Endodermal cell (in vitro differentiated cells): Measurements from ENCODE around the gene FAM107B. TPM values are rescaled to one million over a fixed set of nuclear protein-coding genes. Genes with fewer than 3 reads are reported as not detected.
A peak's percentile ranks its signal among the peaks of the same experiment; 100 is the strongest.

Experiments
- DNase-seq: peaks from one replicate; pipeline ENCODE4 v3.0.0-alpha.2; 2017
- H3K27ac ChIP-seq: 2 replicates; pipeline ENCODE4 v1.5.1; 2013; ENCODE audit warnings: mild to moderate bottlenecking, low read depth, low read length, moderate library complexity
- H3K27me3 ChIP-seq: 2 replicates; pipeline ENCODE4 v1.6.1; 2013; ENCODE audit warnings: mild to moderate bottlenecking, low read length, moderate library complexity; ENCODE audit not compliant: insufficient read depth, control insufficient read depth, poor library complexity, severe bottlenecking
- H3K36me3 ChIP-seq: 2 replicates; pipeline ENCODE4 v1.7.0; 2013; ENCODE audit warnings: mild to moderate bottlenecking, low read length, moderate library complexity; ENCODE audit not compliant: control insufficient read depth, insufficient read depth
- H3K4me1 ChIP-seq: one replicate; pipeline ENCODE4 v1.7.0; 2013; ENCODE audit warnings: low read length; ENCODE audit not compliant: control insufficient read depth, insufficient read depth
- H3K4me3 ChIP-seq: 2 replicates; pipeline ENCODE4 v1.5.1; 2013; ENCODE audit warnings: mild to moderate bottlenecking, low read length, moderate library complexity
- H3K9ac ChIP-seq: 2 replicates; pipeline ENCODE4 v1.6.1; 2013; ENCODE audit warnings: mild to moderate bottlenecking, low read length, moderate library complexity; ENCODE audit not compliant: poor library complexity, severe bottlenecking; ENCODE audit errors: extremely low read depth
- H3K9me3 ChIP-seq: 2 replicates; pipeline ENCODE4 v1.6.1; 2013; ENCODE audit warnings: mild to moderate bottlenecking, low read length, moderate library complexity; ENCODE audit not compliant: control insufficient read depth
- H3K27ac Mint-ChIP-seq: 2 replicates; pipeline ENCODE4 v1.8.0; 2020; ENCODE audit warnings: mixed read lengths
- H3K27me3 Mint-ChIP-seq: 2 replicates; pipeline ENCODE4 v1.8.0; 2021; ENCODE audit warnings: mild to moderate bottlenecking, mixed read lengths; ENCODE audit not compliant: insufficient read depth
- H3K36me3 Mint-ChIP-seq: 2 replicates; pipeline ENCODE4 v1.8.0; 2020; ENCODE audit warnings: low read depth, mixed read lengths
- H3K4me1 Mint-ChIP-seq: 2 replicates; pipeline ENCODE4 v1.8.0; 2020; ENCODE audit warnings: mixed read lengths
- H3K4me3 Mint-ChIP-seq: 2 replicates; pipeline ENCODE4 v1.8.0; 2020; ENCODE audit warnings: mild to moderate bottlenecking, moderate library complexity, mixed read lengths
- H3K9me3 Mint-ChIP-seq: 2 replicates; pipeline ENCODE4 v1.8.0; 2020; ENCODE audit warnings: mild to moderate bottlenecking, mixed read lengths
- CTCF ChIP-seq: fragments of 200-600 bp; sonication (generic); conservative IDR thresholded peaks from 2 replicates; pipeline ENCODE4 v1.5.0; 2021; ENCODE audit warnings: antibody characterized with exemption, mild to moderate bottlenecking
- WGBS, 2 experiments: methylation state at CpG; one replicate each; pipeline versions ENCODE4 v1.1.5 to v1.1.7; 2013; ENCODE audit warnings: missing lambda C conversion rate in 2 of 2, mixed read lengths in 1 of 2; ENCODE audit not compliant: insufficient coverage in 1 of 2, insufficient read length in 1 of 2; 5-methylcytosine and 5-hydroxymethylcytosine counted together
- long read RNA-seq, 4 experiments: library from polyadenylated mRNA in 2 of 4; library from RNA in 1 of 4; library from capped mRNA in 1 of 4; stranded (forward) in 3 of 4; unstranded in 1 of 4; transcript quantifications; one replicate each; pipeline ENCODE4 v2.0.0, GENCODE V29; 2020 to 2021; ENCODE audit warnings: inconsistent platforms in 1 of 4
- polyA plus RNA-seq, 2 experiments: library from polyadenylated mRNA; stranded (reverse); fragments of 50-300 nt; gene quantifications; one replicate each; pipeline ENCODE4 v1.2.3, GENCODE V29; 2013
- total RNA-seq, 2 donors: library from RNA; stranded (reverse); fragmentation: NEBNext Ultra II Directional in 1 of 2; extraction: Animal tissue kit (Norgen Biotek cat#: 25700) in 1 of 2; gene quantifications; 2 replicates in 1 of 2; 3 replicates in 1 of 2; pipeline ENCODE4 v1.2.1, GENCODE V29; 2021

FAM107B gene
- total RNA-seq, result 10 to 100 TPM; 16.0 to 24.0 TPM
- 42.1 TPM for polyA plus RNA-seq (2013, experiment 1 of 2)
- polyA plus RNA-seq (2013, experiment 2 of 2), result 38.6 TPM
- long read RNA-seq, experiment 1, transcript FAM107B-211 (4 exons, 2,633 nt), result major isoform, 5 of 12 reads
- long read RNA-seq, experiment 1, partial matches to known transcripts, result 1 of 12 reads
- long read RNA-seq, experiment 1, other reads (novel, unspliced or antisense), result 3 of 12 reads
- long read RNA-seq, experiment 2, transcript FAM107B-205 (5 exons, 2,374 nt), result minor isoform, 5 of 41 reads
- long read RNA-seq, experiment 2, transcript FAM107B-211 (4 exons, 2,633 nt), result major isoform, 25 of 41 reads
- long read RNA-seq, experiment 2, partial matches to known transcripts, result 2 of 41 reads
- long read RNA-seq, experiment 2, other reads (novel, unspliced or antisense), result 8 of 41 reads
- long read RNA-seq, experiment 3, transcript FAM107B-211 (4 exons, 2,633 nt), result major isoform, 12 of 25 reads
- long read RNA-seq, experiment 3, partial matches to known transcripts, result 0 of 25 reads
- long read RNA-seq, experiment 3, other reads (novel, unspliced or antisense), result 9 of 25 reads
- long read RNA-seq, experiment 4, partial matches to known transcripts, result 0 of 2 reads
- long read RNA-seq, experiment 4, other reads (novel, unspliced or antisense), result 1 of 2 reads

GRCh38 chr10:14774797-14775196 is at the start of gene FAM107B:
Gene FAM107B (minus strand): TSS chr10:14774897. CDS start chr10:14774663, 234 bp downstream.
- H3K27ac Mint-ChIP-seq, result no peak within 1 kb of the TSS
- peaks cover 4% of the 10 kb centered on the region for H3K4me1 Mint-ChIP-seq
- Histone ChIP-seq H3K27me3 (no peaks in the 10 kb centered on the region), H3K4me3 (no peak within 1 kb of the TSS), H3K9me3 (no peaks in the 10 kb centered on the region), H3K4me1 (no peaks in the 10 kb centered on the region), H3K36me3 (no peaks in the 10 kb centered on the region), H3K9ac (no peak within 1 kb of the TSS), H3K27ac (no peak within 1 kb of the TSS)
- H3K36me3 Mint-ChIP-seq, result no peaks in the 10 kb centered on the region
- no peak for DNase-seq
- H3K9me3 Mint-ChIP-seq, result no peaks in the 10 kb centered on the region
- WGBS, 2 experiments, result 88 to 90% methylated on average over 4 to 8 of the region's 8 CpGs
- peaks cover 5% of the 10 kb centered on the region for H3K27me3 Mint-ChIP-seq
- no peak for TF ChIP-seq CTCF
- H3K4me3 Mint-ChIP-seq, result no peak within 1 kb of the TSS

GRCh38 chr10:14823966-14824365 is 49.3 kb upstream of the FAM107B start:
- H3K27ac ChIP-seq, result no peak overlapping the region
- no peaks in the 10 kb centered on the region for H3K9me3 ChIP-seq
- DNase-seq, result no peak
- Mint-ChIP-seq H3K27ac (no peak overlapping the region), H3K36me3 (no peaks in the 10 kb centered on the region), H3K9me3 (no peaks in the 10 kb centered on the region), H3K27me3 (peaks cover 16% of the 10 kb centered on the region), H3K4me1 (peaks cover 15% of the 10 kb centered on the region), H3K4me3 (no peak overlapping the region)
- whole genome bisulfite sequencing, 2 experiments, result 93 to 97% methylated on average over 3 of the region's 3 CpGs
- no peak overlapping the region for H3K9ac ChIP-seq
- peaks cover 5% of the 10 kb centered on the region for H3K4me1 ChIP-seq
- H3K4me3 ChIP-seq, result no peak overlapping the region
- H3K27me3 ChIP-seq, result peaks cover 15% of the 10 kb centered on the region
- TF ChIP-seq CTCF, result no peak
- H3K36me3 ChIP-seq, result no peaks in the 10 kb centered on the region

GRCh38 chr10:14822879-14823755 is 48.4 kb upstream of the FAM107B start:
- Histone ChIP-seq H3K4me3 (peak overlapping the region; percentile 8), H3K27me3 (peaks cover 15% of the 10 kb centered on the region), H3K4me1 (peaks cover 5% of the 10 kb centered on the region), H3K9me3 (no peaks in the 10 kb centered on the region), H3K9ac (no peak overlapping the region), H3K27ac (no peak overlapping the region), H3K36me3 (no peaks in the 10 kb centered on the region)
- Mint-ChIP-seq H3K4me3 (no peak overlapping the region), H3K9me3 (no peaks in the 10 kb centered on the region), H3K4me1 (peaks cover 15% of the 10 kb centered on the region), H3K27ac (no peak overlapping the region), H3K36me3 (no peaks in the 10 kb centered on the region), H3K27me3 (peaks cover 16% of the 10 kb centered on the region)
- peak; percentile 85 for TF ChIP-seq CTCF
- peak; percentile 61 for DNase-seq
- 59 to 100% methylated on average over 1 to 3 of the region's 3 CpGs for WGBS, 2 experiments
